ENCODE data around the gene FAM227A. TPM values are rescaled to one million over a fixed set of nuclear protein-coding genes. Genes with fewer than 3 reads are reported as not detected.
A peak's percentile ranks its signal among the peaks of the same experiment; 100 is the strongest.

The FAM227A gene
- total and polyA plus RNA-seq, 2 of the 13 experiments (the other 11 are each of a cell fraction or from before 2014, with no cell fraction given): 1.0 to 1.5 TPM

- no peak for TF ChIP-seq FOXP4 (CRISPR knock-in tag; IDR thresholded peaks at IDR 0.05)
- no peak for TF ChIP-seq ETV6 (CRISPR knock-in tag; conservative IDR thresholded peaks at IDR 0.05)
- no peak for TF ChIP-seq SKIL (CRISPR knock-in tag; IDR thresholded peaks at IDR 0.05; ENCODE audit: borderline replicate concordance)
- no peak for TF ChIP-seq ZC3H13 (CRISPR knock-in tag; IDR thresholded peaks at IDR 0.05)
- TF ChIP-seq RFXANK (CRISPR knock-in tag; IDR thresholded peaks at IDR 0.05): no peak
- no peak for TF ChIP-seq ZNF788 (CRISPR knock-in tag; IDR thresholded peaks at IDR 0.05; ENCODE audit: borderline replicate concordance)
- TF ChIP-seq TCF12 (IDR thresholded peaks at IDR 0.05): no peak
- TF ChIP-seq TCF12 (CRISPR knock-in tag; IDR thresholded peaks at IDR 0.05): no peak
- TF ChIP-seq ISX (CRISPR knock-in tag; conservative IDR thresholded peaks at IDR 0.05): no peak
- TF ChIP-seq PHF21A (CRISPR knock-in tag; IDR thresholded peaks at IDR 0.05): no peak; the same call in 1 of the 2 replicates
- TF ChIP-seq ZSCAN29 (CRISPR knock-in tag; conservative IDR thresholded peaks at IDR 0.05): no peak
- 0 out of 2 replicates have a peak, but pooled peaks have one; percentile 36 for TF ChIP-seq KLF15 (CRISPR knock-in tag; IDR thresholded peaks at IDR 0.05; ENCODE audit: borderline replicate concordance)
- no peak for TF ChIP-seq MNT (IDR thresholded peaks at IDR 0.05)
- TF ChIP-seq SP4 (CRISPR knock-in tag; IDR thresholded peaks at IDR 0.05): peak; percentile 59; the same call in 1 of the 2 replicates
- no peak for TF ChIP-seq RFX5 (IDR thresholded peaks at IDR 0.05; ENCODE audit: low read depth, low read length)
- TF ChIP-seq ZNF576 (CRISPR knock-in tag; IDR thresholded peaks at IDR 0.05): no peak
- TF ChIP-seq POGZ (CRISPR knock-in tag; IDR thresholded peaks at IDR 0.05): no peak
- no peak for TF ChIP-seq SUZ12 (IDR thresholded peaks at IDR 0.05; ENCODE audit: low read depth, low read length)
- no peak for TF ChIP-seq TCF7L2 (IDR thresholded peaks at IDR 0.05; ENCODE audit: low read depth, low read length)
- TF ChIP-seq ASH2L (IDR thresholded peaks at IDR 0.05; ENCODE audit: insufficient read length, low read depth, low read length): peak; percentile 79
- TF ChIP-seq NFRKB (IDR thresholded peaks at IDR 0.05): no peak
- no peak for TF ChIP-seq ARNT (IDR thresholded peaks at IDR 0.05)
- TF ChIP-seq ZBTB7B (CRISPR knock-in tag; IDR thresholded peaks at IDR 0.05): no peak
Observed at GRCh38 chr22:38656256-38657044, at the start of gene FAM227A, which contains the start of gene CBY1 (continued).

Measured in HepG2 (cell line).